Central memory CD8-positive, alpha-beta T cell (primary cell): ENCODE measurements around the gene PLA2G7.

Experiments
- ATAC-seq: fragments of 150-1000 bp; cut with Tn5 transposase; replicated peaks from 2 replicates; pipeline ENCODE4 v1.10.0; 2022; ENCODE audit warnings: mild to moderate bottlenecking, moderate FRiP score, moderate number of reproducible peaks; ENCODE audit not compliant: poor library complexity, severe bottlenecking; ENCODE audit errors: extremely low read depth
- DNase-seq, 2 donors: peaks; one replicate each; pipeline ENCODE4 v3.0.0; 2021; ENCODE audit warnings: low spot score in 2 of 2
- H3K27ac Mint-ChIP-seq: one replicate; pipeline ENCODE4 v1.8.0; 2022; ENCODE audit warnings: low read depth, mild to moderate bottlenecking, moderate library complexity, mixed read lengths
- H3K27me3 Mint-ChIP-seq: one replicate; pipeline ENCODE4 v1.8.0; 2022; ENCODE audit warnings: mixed read lengths
- H3K36me3 Mint-ChIP-seq: one replicate; pipeline ENCODE4 v1.8.0; 2022; ENCODE audit warnings: mild to moderate bottlenecking, moderate library complexity, mixed read lengths; ENCODE audit not compliant: insufficient read depth
- H3K4me1 Mint-ChIP-seq: one replicate; pipeline ENCODE4 v1.8.0; 2022; ENCODE audit warnings: mixed read lengths
- H3K4me3 Mint-ChIP-seq: one replicate; pipeline ENCODE4 v1.8.0; 2022; ENCODE audit warnings: mild to moderate bottlenecking, moderate library complexity, mixed read lengths
- H3K9me3 Mint-ChIP-seq: one replicate; pipeline ENCODE4 v1.8.0; 2022; ENCODE audit warnings: mixed read lengths

The PLA2G7 gene

DNA sequence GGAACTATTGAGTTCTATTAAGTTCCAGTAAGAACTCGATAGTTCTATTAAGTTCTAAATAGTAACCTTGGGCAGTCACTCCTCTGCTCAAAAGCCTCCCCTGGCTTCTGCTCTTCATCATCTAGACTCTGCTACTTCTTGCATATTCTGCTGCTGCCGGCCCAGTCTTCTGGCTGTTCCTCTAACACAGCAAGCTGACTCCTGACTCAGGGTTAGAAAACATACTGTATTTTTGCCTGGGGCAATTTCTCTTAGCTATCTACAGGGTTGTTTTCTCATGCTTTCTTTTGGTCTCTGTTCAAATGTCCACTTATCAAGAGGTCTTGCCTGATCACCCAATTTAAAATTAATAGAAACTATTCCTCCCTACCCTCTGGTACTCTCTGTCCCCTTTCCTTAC is 67.8 kb downstream of the PLA2G7 start:
- ATAC-seq (no peak), DNase-seq (no peak)
- H3K27ac Mint-ChIP-seq, result no peak overlapping the region
- no peaks in the 10 kb centered on the region for H3K4me1 Mint-ChIP-seq
- H3K4me3 Mint-ChIP-seq, result no peak overlapping the region
- H3K36me3 Mint-ChIP-seq, result no peaks in the 10 kb centered on the region
- peaks cover 12% of the 10 kb centered on the region for H3K27me3 Mint-ChIP-seq
- H3K9me3 Mint-ChIP-seq, result no peaks in the 10 kb centered on the region

- Mint-ChIP-seq H3K4me1 (no peaks in the 10 kb centered on the region), H3K4me3 (no peak overlapping the region), H3K27ac (no peak overlapping the region), H3K36me3 (no peaks in the 10 kb centered on the region), H3K9me3 (no peaks in the 10 kb centered on the region), H3K27me3 (peaks cover 14% of the 10 kb centered on the region)
- ATAC-seq, result no peak
- DNase-seq, result no peak
Measured at GRCh38 chr6:46661483-46661882, 73.7 kb downstream of the PLA2G7 start.

GRCh38 chr6:46657642-46658041 is 77.5 kb downstream of the PLA2G7 start:
- Mint-ChIP-seq H3K36me3 (peaks cover 2% of the 10 kb centered on the region), H3K4me1 (peaks cover 9% of the 10 kb centered on the region), H3K27ac (no peak overlapping the region), H3K4me3 (no peak overlapping the region), H3K27me3 (peaks cover 51% of the 10 kb centered on the region), H3K9me3 (no peaks in the 10 kb centered on the region)
- no peak for ATAC-seq
- no peak for DNase-seq

- no peak overlapping the region for H3K27ac Mint-ChIP-seq
- H3K36me3 Mint-ChIP-seq, result peaks cover 5% of the 10 kb centered on the region
Measured at GRCh38 chr6:46655803-46656202, 79.4 kb downstream of the PLA2G7 start.

More at GRCh38 chr6:46655803-46656202, 79.4 kb downstream of the PLA2G7 start:
- Mint-ChIP-seq H3K9me3 (no peaks in the 10 kb centered on the region), H3K4me1 (peaks cover 13% of the 10 kb centered on the region), H3K27me3 (peaks cover 65% of the 10 kb centered on the region), H3K4me3 (no peak overlapping the region)
- no peak for ATAC-seq
- DNase-seq, result no peak
